Renal pelvis (tissue), 12 donors: ENCODE measurements around the gene S1PR4. TPM values are rescaled to one million over a fixed set of nuclear protein-coding genes. Genes with fewer than 3 reads are reported as not detected.

ENCODE experiments used
- DNase-seq: peaks from one replicate; pipeline ENCODE4 v3.0.0-alpha.2; 2013
- long read RNA-seq, 16 experiments: transcript quantifications; one replicate each; lab custom pipeline, GENCODE V29; 2026
- polyA plus RNA-seq, 3 donors: library from polyadenylated mRNA; unstranded; fragments of 120-200 nt; gene quantifications; one replicate each; pipeline ENCODE4 v1.2.1, GENCODE V29; 2013; ENCODE audit not compliant: insufficient read length in 3 of 3

Gene S1PR4
- polyA plus RNA-seq: under 1 TPM; 0.43 to 0.51 (median 0.43) TPM
- long read RNA-seq, donor 1, partial matches to known transcripts: 0 of 2 reads
- long read RNA-seq, donor 1, other reads (novel, unspliced or antisense): 0 of 2 reads
- long read RNA-seq, donor 2, partial matches to known transcripts: 0 of 3 reads
- long read RNA-seq, donor 2, other reads (novel, unspliced or antisense): 0 of 3 reads
- long read RNA-seq, donor 3, partial matches to known transcripts: 0 of 1 reads
- long read RNA-seq, donor 3, other reads (novel, unspliced or antisense): 0 of 1 reads
- long read RNA-seq, donor 4: 0 reads
- long read RNA-seq, donor 5: 0 reads
- long read RNA-seq, donor 6, partial matches to known transcripts: 0 of 1 reads
- long read RNA-seq, donor 6, other reads (novel, unspliced or antisense): 0 of 1 reads
- long read RNA-seq, donor 7, partial matches to known transcripts: 0 of 1 reads
- long read RNA-seq, donor 7, other reads (novel, unspliced or antisense): 0 of 1 reads
- long read RNA-seq, donor 8: 0 reads
- long read RNA-seq, donor 9, partial matches to known transcripts: 0 of 1 reads
- long read RNA-seq, donor 9, other reads (novel, unspliced or antisense): 0 of 1 reads
- long read RNA-seq, donor 10: 0 reads
- long read RNA-seq, donor 11, partial matches to known transcripts: 0 of 2 reads
- long read RNA-seq, donor 11, other reads (novel, unspliced or antisense): 0 of 2 reads
- long read RNA-seq, donor 12, partial matches to known transcripts: 0 of 1 reads
- long read RNA-seq, donor 12, other reads (novel, unspliced or antisense): 0 of 1 reads
- long read RNA-seq, donor 13: 0 reads
- long read RNA-seq, donor 14: 0 reads
- long read RNA-seq, donor 15: 0 reads
- long read RNA-seq, donor 16: 0 reads

GRCh38 chr19:3178377-3178972 lies at the start of gene S1PR4:
Gene S1PR4, plus strand, starts transcription at chr19:3178769. Its CDS starts 24 bp downstream, at chr19:3178793.
- DNase-seq: no peak

DNA sequence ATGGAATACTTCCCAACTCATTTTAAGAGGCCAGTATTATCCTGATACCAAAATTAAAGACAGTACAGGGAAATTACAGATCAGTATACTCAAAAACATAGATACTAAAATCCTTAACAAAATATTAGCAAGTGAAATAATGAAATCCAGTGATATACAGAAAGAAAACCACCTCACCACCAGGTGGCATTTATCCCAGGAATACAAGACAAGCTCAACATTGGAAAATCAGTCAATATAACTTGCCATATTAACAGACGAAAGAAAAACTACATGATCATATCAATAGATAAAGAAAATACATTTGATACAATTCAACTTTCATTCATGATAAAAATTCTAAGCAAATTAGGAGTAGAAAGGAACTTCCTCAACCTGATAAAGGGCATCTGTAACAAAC lies 49.5 kb upstream of the S1PR4 start:
- DNase-seq: no peak

- DNase-seq: no peak
These were observed 47.4 kb upstream of the S1PR4 start for GRCh38 chr19:3131168-3131567.

GRCh38 chr19:3132971-3133792 lies 45.4 kb upstream of the S1PR4 start:
- DNase-seq: peak; percentile 42

DNA sequence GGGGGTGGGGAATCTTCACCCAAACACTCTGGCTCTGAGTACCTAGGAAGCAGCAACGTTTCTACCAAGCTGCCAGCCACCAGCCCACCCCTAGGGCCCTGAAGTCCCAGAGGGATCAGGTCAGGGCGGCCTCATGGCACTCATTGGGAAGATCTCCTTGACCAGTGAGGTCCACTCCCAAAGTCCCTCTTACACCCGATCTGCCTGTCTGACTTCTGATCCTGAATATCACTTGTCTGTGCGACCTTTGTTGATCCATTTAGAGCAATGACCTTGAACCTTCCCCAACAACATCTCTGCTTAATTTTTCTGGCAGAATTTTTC lies 44.8 kb upstream of the S1PR4 start:
- DNase-seq: no peak

DNA sequence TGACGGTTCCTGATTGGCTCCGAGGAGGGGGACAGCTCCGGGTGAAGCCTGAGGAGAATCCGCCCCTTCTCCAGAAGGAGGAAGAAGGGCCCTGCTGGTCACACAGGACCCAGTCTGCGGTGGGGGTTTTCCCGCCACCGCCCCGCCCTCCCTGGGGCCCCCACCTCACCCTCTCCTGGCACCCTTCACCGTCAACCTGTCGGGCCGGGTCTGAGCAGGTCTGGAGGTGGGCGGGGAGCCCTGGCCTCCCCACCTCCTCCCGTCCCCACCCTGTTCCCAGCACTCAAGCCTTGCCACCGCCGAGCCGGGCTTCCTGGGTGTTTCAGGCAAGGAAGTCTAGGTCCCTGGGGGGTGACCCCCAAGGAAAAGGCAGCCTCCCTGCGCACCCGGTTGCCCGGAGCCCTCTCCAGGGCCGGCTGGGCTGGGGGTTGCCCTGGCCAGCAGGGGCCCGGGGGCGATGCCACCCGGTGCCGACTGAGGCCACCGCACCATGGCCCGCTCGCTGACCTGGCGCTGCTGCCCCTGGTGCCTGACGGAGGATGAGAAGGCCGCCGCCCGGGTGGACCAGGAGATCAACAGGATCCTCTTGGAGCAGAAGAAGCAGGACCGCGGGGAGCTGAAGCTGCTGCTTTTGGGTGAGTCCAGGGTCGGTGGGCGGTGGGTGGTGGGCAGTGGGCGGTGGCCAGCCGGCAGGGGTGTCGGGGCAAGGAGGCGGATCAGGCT lies 42.4 kb upstream of the S1PR4 start, which contains the start of gene GNA15:
Gene GNA15, plus strand, starts transcription at position 73 of the 723 bp plus-strand sequence. Its CDS starts 418 bp downstream, at position 491.
- DNase-seq: no peak

DNA sequence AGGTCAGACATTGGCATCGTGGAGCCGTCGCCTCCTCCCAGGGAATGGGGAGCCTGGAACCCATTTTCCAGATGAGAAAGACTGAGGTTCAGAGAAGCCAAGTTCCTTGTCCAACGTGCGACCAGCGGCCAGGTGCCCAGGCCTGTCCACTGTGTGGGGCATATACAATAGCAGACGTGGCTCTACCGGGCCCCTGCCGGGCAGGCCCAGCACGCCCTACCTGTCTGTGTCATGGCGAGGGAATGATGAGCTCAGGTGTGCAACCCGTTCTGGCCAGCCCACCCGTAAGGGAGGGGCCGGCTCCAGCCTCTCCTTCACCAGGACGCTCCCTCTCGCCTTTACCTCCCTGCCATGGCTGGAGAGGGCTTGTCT lies 41.9 kb upstream of the S1PR4 start:
- DNase-seq: no peak

DNA sequence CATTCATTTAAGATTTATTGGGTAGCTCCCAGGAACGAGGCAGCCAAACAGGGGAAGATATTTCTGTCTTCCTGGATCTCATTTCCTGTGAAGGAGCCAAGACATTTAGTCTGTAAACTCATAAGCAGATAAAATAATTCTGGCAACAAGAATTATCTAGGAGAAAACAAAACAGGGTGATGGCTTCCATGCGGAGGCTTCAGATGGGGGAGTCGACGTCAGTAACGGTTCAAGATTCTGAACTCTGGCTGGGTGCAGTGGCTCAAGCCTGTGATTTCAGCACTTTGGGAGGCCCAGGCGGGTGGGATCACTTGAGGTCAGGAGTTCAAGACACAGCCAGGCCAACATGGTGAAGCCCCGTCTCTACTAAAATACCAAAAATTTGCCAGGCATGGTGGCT lies 41.5 kb upstream of the S1PR4 start:
- peak; percentile 48 for DNase-seq

GRCh38 chr19:3138268-3138667 lies 40.3 kb upstream of the S1PR4 start:
- DNase-seq: no peak

DNA sequence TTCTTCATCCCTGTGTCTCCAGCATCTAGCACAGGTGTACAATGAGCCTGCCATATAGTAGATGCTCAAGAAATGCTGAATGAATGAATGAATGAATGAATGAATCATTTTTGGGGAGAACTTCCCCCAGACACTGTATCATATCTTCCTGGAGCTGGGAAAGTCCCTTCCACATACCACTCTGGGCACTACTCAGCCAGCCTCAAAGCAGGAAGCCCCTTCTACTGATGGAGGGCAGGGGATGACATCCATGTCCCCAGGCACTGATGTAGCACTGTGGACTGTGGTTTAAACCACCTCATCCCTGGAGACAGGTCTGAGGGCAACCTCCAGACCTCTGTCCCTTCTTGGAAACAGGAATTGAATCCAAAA lies 37.9 kb upstream of the S1PR4 start:
- DNase-seq: no peak

DNA sequence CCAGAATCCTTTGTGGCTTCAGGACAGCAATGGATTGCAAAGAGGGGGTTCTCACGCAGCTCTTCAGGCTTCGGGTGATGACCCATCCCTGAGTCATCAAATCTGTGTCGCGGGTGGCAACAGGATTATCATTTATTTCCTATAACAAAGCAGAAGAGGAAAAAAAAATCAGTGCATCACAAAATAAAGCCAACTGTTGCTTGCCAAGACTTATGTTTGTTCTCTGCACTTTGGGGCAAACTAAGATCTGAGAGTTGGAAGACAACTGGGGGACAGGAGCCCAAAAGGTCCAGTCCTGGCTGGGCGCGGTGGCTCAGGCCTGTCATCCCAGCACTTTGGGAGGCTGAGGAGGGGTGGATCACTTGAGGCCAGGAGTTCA lies 36.3 kb upstream of the S1PR4 start:
- no peak for DNase-seq

DNA sequence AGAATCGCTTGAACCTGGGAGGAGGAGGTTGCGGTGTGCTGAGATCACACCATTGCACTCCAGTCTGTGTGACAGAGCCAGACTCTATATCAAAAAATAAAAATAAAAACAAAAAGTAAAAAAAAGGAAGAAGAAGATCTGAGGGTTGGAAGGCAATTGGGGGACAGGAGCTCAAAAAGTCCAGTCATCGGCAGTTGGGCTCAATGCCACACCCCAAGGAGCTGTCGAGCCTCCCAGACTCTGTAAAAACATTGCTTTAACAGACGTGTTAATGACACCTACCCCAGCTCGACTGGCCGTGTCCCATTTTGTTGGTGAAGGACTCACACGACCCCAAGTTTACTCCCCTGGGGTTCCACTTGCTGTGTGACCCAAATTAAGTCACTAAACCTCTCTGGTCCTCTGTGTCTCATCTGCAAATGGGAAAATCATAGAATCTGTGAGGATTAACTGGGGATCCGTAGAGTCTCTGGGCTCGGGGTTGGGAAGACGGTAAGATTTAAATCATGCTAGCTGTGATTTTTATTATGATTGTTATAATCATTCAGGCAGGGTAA lies 35.7 kb upstream of the S1PR4 start:
- DNase-seq: no peak

DNA sequence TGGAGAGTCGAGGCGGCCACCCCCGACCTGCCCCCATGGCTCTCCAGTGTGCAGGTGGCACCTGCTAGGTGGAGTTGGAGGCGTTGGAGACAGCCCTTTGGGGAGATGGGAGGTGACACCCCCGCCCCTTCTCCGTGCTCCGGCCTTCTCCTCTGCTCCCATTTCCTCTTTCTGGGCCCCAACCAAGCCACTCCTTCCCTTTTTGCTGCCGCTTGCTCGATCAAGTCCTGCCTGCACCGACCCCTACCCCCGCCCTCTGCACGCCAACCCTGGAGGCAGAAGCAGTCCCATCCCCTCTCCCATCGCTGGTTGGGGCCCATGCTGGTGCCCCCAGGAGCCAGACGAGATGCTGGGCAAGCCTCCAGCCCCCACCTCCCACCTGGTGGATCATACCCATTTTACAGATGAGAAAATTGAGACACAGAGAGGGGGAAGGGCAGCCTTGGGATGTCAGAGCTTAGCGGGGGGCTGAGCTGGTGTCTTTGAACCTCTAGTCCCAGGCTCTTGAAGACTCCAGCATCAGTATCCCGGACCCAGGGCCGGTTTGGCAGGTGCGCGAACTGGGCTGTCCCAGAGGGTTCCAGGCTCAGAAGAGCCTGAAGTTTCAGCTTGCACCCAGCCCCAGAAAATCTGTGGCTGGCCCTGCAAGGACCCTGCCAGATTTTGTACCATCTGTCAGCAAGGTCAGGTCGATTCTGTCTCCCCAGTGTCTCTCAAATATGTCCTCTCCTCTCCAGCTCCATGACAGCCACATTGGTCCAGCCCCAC lies 32.5 kb upstream of the S1PR4 start:
- no peak for DNase-seq

DNA sequence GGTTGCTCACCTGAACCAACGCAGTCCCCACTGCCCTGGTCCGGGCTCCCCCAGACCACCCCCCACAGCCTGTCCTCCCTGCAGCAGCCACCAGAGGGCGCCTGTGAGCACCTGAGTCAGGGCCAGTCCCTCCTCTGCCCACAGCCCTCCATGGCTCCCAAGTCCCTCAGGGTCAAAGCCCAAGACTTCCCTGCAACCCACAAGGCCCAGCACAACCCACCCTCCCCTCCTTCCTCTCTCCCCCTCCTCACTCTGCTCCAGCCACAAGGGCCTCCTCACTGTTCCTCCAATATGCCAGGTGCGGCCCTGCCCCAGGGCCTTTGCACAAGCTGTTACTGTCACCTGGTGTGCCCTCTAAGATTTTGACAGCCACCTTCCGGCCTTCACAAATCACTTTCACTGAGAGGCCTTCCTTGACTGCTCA lies 31.9 kb upstream of the S1PR4 start:
- DNase-seq: no peak

DNA sequence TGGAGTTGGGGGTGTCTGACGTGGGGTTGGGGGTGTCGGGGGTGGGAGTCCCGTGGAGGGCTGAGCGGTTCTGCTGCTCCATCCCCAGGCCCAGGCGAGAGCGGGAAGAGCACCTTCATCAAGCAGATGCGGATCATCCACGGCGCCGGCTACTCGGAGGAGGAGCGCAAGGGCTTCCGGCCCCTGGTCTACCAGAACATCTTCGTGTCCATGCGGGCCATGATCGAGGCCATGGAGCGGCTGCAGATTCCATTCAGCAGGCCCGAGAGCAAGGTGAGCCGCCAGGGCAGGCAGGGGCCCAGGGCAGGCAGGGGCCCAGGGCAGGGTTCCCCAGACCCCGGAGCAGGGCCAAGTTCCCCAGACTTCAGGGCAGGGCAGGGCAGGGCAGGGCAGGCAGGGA lies 30.1 kb upstream of the S1PR4 start:
- no peak for DNase-seq

GRCh38 chr19:3149089-3149488 lies 29.5 kb upstream of the S1PR4 start:
- no peak for DNase-seq

DNA sequence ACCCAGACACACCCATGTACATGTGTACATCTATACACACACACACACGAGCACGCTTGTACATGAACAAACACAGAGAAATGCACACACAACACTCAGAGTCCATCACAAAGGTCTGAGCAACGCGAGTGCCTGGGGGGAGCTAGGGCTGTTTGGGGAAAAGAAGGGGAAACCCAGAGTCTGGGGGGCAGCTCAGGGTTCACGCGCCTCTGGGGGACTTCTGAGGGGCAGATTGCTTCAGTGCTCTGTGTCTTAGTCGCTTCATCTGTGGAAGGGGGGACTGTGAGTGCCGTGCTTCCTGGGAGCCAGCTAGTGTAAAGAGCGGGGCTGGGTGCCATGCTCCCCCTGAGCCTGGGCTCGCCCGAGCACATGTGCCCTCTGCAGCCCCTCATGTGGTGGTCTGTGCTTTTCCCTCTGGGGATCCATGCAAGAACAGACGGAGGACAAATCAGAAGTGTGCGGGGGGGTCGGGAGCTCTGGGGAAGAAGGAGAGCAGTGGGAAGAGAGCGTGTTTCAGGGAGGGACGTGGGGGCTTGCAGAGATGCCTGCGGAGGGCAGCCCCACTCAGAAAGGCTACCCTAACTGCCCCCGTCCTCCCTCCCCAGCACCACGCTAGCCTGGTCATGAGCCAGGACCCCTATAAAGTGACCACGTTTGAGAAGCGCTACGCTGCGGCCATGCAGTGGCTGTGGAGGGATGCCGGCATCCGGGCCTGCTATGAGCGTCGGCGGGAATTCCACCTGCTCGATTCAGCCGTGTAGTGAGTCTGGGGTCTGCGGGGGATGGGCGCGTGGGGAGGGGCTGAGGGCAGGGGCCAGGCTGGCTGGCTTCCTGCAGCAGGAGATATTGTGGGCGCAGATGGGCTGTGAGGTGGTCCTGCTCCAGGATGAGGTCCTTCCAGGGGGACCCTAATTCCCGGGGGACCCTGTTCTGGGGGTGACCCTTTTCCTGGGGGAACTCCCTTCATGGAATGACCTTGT lies 28.8 kb upstream of the S1PR4 start:
- DNase-seq: no peak

GRCh38 chr19:3150739-3151329 lies 27.7 kb upstream of the S1PR4 start:
- DNase-seq: no peak
